Activated CD4-positive, alpha-beta T cell treated with anti-CD3 and anti-CD28 coated beads for 24 hours (primary cell): ENCODE measurements around the gene AQP12A.

Experiments
- DNase-seq, 2 donors: peaks; one replicate each; pipeline ENCODE4 v3.0.0-alpha.2; 2020; ENCODE audit warnings: low read depth in 2 of 2

AQP12A gene

DNA sequence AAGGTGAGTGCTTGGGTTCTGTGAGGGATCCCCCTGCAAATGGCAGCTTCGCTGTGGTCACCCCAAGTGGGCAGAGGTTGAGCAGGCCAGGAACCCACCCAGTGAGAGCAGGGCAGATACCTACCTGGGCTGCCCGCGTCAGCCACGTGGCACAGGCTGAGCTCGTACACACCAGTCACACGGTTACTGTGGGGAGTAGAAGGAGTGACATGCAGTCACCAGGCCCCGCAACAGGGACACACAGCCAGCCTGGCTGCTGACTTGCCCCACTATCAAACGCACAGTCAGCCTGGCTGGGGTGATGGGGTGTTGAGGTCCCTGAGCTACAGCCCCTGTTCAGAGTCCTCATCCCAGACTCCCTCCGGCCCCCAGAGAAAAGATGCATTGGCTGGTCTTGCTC, 32.2 kb downstream of the AQP12A start:
- DNase-seq, result no peak

DNA sequence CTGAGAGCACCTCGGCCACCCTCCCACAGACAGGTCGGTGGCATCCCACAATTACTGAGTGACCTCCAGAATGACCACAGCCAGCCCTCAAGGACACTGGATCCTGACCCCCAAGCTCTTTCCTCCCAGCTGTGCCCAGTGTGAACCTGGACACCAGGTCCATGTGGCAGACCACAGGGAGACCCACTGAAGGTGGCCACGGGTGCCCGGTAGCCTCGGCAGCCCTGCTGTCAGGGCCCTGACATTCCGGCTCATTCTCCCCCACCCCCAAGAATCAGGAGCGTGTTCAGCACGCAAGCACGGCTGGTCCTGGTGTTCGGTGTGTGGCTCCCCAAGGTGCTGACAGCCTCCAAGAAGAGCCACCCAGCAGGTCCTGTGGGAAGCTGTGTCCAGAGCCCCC, 32.8 kb downstream of the AQP12A start:
- DNase-seq, result no peak

DNA sequence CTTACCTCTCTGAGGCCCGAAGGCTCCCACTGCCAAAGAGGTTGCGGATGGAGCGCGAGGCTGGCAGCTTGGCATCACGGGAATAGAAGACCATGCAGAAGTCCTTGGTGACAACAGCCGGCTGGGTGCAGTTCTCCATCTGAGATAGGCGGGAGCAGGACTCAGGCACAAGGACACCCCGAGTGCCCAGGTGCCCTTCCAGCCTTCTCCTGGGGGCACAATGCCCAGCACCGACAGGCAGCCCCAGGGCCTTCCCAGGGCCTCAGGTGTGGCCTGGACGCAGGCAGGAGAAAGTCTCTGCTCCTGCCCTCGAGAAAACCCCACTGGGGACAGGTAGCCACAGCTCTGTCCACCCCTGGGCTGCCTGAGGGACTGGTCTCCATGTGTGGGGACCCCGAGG, 33.6 kb downstream of the AQP12A start:
- DNase-seq, result no peak

DNA sequence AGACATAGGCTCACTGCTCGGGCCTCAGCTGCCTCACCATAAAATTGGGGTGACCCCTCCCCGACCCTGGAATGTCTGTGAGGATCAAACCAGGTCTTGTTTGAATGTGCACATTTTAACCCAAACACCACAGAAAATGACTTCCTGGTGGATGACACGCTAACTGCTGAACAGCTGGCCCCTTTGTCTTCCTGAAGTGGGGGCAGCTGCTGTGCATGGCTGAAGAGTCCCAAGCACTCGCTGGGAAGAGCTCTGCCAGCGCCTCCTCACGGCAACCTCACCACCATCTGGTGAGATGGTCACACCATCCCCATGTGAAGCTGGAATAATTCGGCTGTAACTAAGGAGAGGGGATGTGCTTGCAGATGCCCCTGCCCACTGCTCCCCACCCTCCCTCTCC, 34.0 kb downstream of the AQP12A start:
- no peak for DNase-seq

DNA sequence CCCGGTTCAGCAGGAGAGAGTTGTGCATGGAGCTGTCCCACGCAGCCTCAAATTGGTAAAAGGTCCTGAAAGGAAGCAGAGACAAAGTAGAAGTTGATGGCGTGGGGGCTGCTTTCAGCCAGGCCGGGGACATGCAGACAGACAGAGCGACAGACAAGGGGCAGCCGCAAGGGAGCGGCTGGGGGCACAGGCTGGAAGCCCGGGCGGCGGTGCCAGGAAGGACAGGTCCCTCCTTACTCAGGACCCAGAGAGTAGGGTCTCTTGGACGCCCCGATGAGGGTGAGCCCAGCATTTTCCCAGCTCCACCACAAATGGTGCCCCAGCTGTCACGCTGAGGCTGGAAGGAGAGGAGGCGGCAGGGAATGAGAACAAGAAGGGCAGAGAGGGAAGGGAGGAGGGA, 35.2 kb downstream of the AQP12A start:
- DNase-seq, result no peak

DNA sequence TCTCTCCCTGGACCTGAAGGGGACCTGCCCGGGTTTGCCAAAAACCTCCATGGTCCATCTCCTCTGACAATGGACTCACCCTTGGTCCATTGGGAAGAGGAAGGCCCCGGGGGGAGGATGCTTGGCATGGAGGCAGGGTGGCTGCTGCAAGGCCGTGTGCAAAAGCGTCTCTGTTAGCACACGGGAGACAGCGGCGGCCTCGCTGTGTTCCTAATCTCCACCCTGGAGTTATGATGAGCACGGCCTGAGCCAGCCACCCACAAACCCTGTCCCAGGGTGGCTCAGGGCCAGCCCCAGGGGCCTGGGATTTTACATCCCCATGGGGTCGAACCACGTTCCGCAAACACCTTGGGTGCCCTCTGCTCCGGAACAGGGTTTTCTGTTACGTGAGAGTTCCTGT, 35.8 kb downstream of the AQP12A start:
- DNase-seq, result no peak

DNA sequence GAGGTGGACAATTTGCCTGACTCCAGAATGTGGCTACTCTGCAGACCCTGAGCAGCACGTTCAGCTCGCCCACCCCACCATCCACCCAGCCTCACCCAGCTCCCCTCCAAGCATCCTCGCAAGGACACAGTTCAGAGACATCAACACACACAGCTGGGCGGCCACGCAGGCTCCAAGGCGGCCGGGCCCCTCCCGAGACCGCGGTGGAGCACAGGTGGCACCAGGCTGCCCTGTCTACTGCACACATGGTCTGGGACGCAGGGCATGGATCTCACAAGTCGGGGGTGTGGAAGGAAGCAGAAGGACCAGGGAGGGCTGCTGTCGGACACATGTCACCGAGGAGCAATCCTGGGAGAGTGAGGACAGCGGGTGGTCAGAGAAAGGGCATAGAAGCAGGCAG, 36.2 kb downstream of the AQP12A start:
- no peak for DNase-seq

DNA sequence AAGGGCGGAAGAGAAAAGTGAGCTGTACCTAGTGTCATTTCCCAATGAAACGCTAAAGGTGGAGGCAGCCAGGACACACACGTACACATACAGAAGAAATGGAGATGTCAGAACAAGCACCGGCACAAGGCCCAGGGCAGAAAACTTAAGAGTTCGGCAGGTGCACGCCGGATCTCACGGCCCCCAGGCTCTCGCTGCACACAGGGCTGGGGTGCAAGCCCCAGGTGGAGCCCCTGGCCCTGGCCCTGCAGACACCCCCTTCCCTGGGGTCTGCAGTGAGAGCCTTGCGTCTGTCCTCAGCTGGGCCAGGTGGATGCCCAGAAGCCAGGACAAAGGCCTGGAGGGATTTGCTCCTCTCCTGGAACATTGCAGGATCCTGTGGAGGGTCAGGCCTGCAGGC, 36.7 kb downstream of the AQP12A start:
- no peak for DNase-seq

DNA sequence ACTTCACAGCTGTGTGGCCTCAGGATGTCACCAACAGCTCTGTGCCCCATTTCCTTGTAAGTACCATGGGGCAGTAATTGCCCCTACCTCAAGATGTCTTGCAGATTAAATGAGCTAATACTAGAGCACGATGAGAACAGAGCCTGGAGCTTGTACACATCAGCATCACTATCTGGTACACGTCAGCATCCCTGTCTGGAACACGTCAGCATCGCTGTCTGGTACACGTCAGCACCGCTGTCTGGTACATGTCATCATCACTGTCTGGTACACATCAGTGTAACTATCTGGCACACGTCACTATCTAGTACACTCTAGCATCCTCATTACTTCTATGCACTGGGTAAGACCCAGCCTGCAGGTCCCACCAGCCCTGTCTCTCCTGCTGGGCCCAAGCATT, 37.2 kb downstream of the AQP12A start:
- no peak for DNase-seq

DNA sequence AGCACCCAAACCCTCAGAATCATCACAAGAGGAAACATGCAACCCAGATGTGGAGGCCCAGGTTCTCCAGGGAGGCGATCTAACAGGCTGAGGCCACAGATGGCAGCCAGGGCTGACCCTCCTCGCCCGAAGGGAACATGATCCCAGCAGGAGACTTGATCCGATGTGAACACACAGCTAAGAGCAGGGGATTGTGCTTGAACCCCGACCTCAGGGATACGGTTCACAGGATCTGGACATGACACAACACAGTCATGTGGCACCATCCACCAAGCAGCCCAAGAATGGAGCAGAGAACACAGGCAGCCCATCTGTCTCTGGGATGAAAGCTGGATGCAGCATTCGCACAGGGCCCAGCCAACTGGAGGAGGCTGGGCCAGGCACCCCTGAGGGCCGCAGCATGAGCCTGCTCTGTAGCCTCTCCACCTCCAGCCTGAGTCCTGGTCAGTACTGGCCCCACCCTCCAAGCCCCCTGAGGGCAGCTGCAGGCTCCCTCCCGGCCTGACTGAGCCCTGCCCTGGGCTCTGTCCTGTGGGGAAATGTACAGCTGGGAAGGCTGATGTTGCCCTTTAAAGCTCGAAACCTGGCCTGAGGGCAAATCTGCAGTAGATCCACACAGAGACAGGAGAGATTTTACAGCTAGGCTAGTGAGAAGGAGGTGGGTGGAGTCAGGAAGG, 39.0 kb downstream of the AQP12A start:
- DNase-seq, result no peak

DNA sequence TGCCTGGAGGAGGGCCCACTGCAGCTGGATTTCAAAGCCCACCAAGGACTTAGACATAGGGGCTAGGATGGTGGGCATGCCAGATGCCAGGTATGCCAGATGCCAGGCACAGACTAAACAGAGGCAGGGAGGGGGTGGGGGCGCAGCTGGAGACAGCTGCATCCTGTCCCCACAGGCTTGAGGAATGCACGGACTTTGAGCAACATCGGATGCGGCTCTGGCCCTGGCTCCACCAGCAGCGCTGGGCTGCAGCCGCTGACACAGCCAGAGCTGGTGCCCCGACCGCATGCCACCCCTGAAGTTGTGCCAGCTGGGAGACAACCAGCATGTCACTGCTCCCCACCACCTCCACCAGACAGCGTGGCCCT, 39.5 kb downstream of the AQP12A start:
- no peak for DNase-seq

DNA sequence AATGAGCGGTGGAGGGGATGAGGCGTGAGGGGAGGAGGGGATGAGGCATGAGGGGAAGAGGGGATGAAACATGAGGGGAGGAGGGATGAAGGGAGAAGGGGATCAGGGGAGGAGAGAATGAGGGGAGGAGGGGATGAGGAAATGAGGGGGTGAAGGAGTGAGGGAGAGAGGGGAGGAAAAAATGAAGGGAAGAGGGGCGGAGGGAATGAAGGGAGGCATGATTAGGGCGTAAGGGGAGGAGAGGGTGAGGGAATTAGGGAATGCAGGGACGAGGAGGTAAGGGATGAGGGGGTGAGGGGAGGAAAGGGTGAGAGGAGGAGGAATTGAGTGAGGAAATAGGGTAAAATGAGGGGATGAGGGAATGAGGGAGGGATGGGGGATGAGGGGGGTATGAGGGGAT, 40.5 kb downstream of the AQP12A start:
- DNase-seq, result no peak

DNA sequence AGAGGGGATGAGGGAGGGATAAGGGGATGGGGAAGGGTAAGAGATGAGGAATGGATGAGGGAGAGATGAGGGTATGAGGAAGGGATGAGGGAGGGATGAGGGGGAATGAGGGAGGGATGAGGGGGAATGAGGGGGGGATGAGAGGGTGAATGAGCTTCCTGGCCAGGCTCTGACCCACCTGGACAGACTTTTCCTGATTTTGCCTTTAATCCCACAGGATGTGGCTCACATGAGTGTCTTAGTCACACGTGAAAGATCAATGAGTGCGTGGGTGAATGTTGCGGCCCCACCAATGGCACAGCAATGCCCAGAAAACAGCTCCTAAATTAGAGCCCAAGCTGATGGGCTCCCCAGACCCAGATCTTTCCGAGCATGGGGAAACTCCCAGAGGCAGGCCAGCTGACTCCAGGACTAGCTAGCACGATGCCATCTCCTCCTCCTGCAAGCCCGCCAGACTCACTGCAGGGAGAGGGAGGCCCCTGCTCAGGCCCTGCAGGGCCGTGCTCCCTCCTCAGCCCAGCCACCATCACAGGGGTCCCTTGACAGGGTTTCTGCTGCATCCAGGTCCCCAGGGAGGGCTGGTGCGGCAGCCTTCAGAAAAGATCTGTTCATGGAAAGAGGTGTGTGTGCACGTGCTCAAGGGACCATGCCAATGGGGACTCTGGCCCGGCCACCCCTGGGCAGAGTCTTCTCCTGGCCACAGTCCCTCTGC, 41.4 kb downstream of the AQP12A start:
- DNase-seq, result no peak

DNA sequence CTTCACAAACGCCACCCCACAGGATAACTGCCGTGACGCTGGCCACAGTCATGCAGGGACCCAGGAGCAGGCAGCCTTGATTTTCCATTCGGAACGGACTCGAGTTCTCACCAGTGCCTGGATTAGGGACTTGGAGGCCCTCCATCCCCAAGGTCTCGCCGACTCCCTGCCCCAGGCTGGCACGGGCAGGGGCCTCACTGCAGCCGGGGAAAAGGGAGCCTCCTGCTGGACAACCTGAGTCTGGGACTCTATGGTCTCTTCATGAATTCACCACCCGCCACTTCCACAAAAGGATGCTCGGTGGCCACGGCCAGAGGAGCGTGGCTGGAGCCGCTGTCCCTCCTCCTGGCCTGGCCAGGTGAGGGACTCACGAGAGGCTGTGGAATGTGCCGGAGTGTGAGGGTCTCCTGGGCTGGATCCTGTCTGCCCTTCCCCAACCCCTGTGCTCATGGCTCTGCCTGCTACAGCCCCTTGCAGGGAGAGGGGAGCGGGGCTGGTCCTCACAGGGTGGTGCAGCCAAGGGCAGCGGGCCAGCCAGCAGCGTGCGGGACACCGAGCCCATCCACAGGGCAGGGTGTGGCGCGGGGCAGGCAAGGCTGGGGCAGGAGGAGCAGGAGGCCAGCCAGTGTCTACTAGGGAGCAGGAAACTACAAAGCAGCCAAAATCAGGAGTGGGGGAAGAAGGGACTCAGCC, 42.3 kb downstream of the AQP12A start:
- DNase-seq, result no peak

DNA sequence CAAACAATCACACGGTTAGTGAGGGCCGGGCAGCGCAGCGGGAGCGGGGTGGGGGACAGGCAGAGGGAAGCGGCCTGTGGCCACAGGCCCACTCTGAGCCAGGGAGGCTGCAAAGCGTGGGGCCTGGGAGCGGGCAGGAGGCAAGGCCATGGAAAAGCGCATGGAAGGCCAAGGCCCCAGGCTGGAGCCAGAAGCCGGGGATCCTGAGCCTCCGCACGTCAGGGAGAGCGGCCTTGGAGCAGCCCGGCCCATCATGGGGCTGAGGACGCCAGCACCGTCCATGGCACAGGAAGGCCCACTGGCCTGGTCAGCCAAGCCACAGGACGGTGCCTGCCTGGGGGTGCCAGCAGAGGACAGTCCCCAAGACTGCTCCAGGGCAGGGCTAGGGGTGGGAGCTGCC, 43.1 kb downstream of the AQP12A start:
- DNase-seq, result no peak

DNA sequence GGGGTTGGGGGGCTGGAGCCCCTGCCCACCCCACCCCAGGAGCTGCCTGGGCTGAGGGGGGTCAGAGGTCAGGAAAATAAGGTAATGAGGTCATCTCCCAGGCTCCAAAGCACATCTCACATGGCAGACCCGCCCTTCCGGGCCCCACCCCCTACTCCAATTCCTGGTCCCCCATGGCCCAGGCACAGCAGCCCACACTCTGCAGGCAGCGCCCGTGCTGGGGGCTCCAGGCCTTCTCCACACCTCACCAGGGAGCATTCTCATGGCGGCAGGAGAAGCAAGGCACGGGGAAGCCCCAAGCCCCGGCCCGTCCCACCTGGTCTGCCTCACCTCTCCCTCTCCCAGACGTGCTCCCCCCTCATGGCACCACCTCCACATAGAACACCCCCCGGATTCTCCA, 43.8 kb downstream of the AQP12A start:
- no peak for DNase-seq

DNA sequence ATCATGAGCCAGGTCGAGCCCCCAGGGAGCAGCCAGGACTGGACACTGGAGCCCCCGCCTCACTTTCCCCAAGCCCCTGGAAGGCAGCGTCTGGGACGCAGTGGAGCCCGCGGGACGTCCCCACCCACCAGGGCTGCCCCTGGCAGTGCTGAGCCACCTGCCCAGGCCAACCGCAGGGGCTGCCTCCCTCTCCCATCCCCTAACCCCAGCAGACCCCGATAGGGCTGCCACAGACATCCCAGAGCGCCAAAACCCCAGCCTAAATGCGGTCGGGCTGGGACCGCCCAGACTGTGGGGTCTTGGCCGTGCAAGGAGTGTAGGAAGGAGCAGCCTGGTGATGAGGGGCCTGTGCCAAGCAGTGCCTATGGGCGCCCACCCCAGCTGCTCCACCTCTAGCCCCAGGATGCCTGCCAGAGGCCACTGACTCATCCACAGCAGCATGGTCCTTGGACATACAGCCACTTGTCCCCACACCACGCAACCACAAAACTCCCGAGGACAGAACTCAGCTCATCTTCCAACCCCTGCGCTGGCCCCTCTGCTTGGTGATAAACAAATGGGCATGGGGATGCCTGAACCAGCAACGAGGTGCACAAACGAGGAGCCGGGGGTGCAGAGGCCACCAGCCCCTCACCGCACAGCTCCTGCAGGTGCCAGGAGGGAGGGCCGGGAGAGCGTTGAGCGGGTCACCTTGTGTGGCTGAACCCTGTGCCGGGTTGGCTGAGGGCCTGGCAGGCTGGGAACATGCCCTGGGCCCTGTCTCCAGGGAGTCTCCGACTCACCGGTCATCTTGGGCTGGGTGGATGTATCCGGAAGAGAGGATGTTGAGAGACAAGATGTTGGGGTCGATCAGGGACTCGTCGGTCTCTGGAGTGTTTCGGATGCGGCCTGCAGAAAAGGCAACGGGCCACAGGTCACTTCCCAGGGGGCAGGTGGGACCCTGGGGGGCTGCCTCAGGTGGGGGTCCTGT, 44.9 kb downstream of the AQP12A start:
- DNase-seq, result no peak

DNA sequence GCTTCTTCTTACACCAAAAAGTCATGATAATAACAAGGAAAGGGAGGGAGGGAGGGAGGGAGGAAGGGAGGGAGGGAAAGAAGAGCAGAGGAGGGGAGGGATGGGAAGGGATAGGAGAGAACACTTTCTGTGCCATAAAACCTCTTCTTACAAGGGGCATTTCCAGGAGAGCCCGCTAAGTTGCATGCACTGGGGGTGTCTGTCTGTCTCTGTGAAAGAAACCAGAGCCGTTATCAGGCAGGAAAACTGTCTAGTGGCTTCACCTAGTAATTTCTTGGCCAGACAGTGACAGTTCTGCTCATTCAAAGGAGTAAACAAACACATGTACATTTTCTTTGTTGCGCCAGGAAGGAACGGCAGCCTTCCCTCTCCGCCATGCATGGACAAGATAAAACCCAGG, 45.8 kb downstream of the AQP12A start:
- DNase-seq, result no peak

DNA sequence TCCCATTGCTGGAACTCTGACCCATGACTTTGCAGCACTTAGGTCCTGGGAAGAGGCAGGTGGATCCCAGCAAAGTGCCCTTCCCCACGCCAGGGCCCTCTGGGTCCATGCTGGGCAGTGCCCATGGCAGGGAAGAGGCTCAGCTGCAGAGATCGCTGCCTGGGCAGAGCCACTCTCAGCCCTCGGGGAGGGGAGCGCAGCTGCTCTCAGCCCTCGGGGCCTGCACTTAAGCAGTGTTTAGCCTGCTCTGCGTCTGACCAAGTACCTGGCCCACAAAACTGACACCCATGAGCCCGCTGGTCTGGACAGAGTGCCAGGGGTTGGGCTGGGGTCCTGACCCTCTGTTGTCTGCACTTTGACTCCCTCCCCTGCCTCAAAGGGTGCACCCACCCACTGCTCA, 46.3 kb downstream of the AQP12A start:
- DNase-seq, result no peak

DNA sequence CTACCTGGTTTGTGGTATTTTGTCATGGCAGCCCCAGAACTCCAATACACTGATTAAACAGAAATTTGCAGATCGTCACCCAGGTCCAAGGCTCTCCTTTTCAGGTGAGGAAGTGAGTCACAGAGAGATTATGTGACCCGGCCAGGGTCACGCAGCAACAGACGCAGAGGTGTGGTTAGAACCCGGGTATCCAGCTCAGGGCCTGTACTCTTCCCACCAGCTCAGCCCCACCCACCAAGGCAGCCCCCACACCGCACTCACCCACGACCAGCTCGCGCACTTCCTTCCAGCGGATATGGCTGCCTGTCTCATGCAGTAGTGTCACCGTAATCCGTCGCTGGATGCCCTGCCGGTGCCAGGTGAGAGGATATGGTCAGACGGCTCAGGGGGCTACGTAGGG, 48.1 kb downstream of the AQP12A start:
- DNase-seq, result no peak

DNA sequence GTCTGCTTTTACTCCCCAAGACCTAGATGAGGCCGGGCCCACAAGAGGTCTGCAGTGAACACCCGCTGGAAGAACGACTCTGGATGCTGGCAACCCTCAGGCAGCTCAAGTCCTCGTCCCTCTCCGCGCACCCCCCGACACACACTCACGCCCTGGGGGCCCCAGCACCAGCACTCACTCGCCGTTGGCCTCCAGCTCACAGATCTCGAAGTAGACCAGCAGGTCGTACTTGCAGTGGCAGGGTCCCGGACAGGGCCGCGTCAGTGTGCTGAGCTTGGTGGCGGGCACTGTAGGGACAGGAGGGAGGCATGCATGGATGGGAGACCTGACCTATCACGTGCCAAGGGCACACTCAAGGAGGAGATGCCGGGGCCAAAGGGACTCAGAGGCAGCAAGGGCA, 49.4 kb downstream of the AQP12A start:
- no peak for DNase-seq

DNA sequence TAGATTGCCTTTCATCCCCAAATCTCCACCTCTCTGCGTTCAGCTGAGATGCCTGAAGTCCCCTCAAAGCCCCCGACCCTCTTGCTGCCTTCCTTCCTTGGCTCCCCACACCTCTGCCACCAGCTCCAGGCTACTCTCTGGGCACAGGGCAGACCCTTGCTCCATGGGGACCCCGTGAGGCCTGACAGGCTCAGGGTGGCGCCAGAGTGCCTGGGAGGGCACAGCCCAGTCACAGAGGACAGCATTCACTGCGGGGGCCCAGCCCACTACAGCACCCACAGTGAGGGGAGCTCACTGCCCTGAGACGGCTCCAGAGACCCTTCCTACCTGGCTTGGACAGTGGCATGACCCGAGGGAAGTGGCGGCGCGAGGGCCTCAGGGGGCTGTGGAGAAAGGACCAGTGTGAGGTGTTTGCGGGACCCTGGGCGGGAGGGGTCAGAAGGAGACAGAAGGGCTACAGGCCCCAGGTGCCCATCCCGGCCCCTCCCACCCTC, 51.0 kb downstream of the AQP12A start:
- no peak for DNase-seq
